Thymus (tissue), 11 donors: ENCODE data around the gene MOXD1. TPM values are rescaled to one million over a fixed set of nuclear protein-coding genes. Genes with fewer than 3 reads are reported as not detected.

ENCODE experiments used
- DNase-seq, 9 donors: peaks; one replicate each; pipeline ENCODE4 v3.0.0-alpha.2; 2013; ENCODE audit warnings: low spot score in 9 of 9, low read depth in 6 of 9, missing footprints in 1 of 9
- H3K27ac ChIP-seq, 2 donors: one replicate each; pipeline ENCODE4 v1.5.1; 2013; ENCODE audit warnings: control low read depth in 1 of 2, low read depth in 1 of 2, low read length in 1 of 2, mild to moderate bottlenecking in 1 of 2, moderate library complexity in 1 of 2
- H3K27me3 ChIP-seq, 2 donors: one replicate each; pipeline ENCODE4 v1.5.1; 2013; ENCODE audit warnings: low read length in 1 of 2; ENCODE audit not compliant: control insufficient read depth in 2 of 2, insufficient read depth in 1 of 2
- H3K36me3 ChIP-seq, 2 donors: one replicate each; pipeline ENCODE4 v1.5.1; 2013; ENCODE audit warnings: low read length in 1 of 2, mild to moderate bottlenecking in 1 of 2, moderate library complexity in 1 of 2; ENCODE audit not compliant: control insufficient read depth in 2 of 2, insufficient read depth in 2 of 2
- H3K4me1 ChIP-seq, 2 donors: one replicate each; pipeline ENCODE4 v1.5.1; 2013; ENCODE audit warnings: low read length in 2 of 2; ENCODE audit not compliant: control insufficient read depth in 2 of 2, insufficient read depth in 2 of 2
- H3K4me3 ChIP-seq, 2 donors: one replicate each; pipeline ENCODE4 v1.5.1; 2013; ENCODE audit warnings: low read length in 2 of 2, control low read depth in 1 of 2, mild to moderate bottlenecking in 1 of 2
- H3K9me3 ChIP-seq, 2 donors: one replicate each; pipeline ENCODE4 v1.5.1; 2013; ENCODE audit warnings: low read length in 1 of 2, mild to moderate bottlenecking in 1 of 2; ENCODE audit not compliant: control insufficient read depth in 2 of 2, insufficient read depth in 1 of 2
- WGBS: extraction: QIAGEN DNeasy Blood & Tissue Kit; methylation state at CpG from one replicate; pipeline ENCODE4 v1.1.7; 2013; 5-methylcytosine and 5-hydroxymethylcytosine counted together
- polyA plus RNA-seq: library from polyadenylated mRNA; stranded (reverse); fragments of 200-250 nt; gene quantifications from one replicate; pipeline ENCODE4 v1.2.3, GENCODE V29; 2013
- total RNA-seq: library from RNA; stranded (reverse); fragments of 120-200 nt; gene quantifications from one replicate; pipeline ENCODE4 v1.2.4, GENCODE V29; 2013
- donor health status: healthy.

MOXD1 gene
- total and polyA plus RNA-seq, 2 donors = 1.9 to 3.2 TPM

DNA sequence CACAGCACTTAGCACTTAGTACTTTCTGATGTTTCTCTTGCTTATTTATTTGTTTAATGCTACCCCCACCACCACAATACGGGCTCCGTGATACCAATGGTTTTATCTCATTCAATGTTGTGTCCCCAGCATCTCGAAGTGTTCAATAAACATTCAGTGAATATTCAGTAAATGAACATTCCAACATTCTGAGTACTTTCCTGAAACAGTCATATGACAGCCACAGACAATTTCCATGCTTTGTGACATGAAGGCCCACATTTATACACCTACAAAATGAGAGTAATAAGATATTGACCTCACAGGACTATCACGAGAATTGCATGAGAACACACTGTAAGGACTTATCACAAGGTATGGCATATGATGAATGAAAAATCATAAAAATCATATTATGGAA, 10.8 kb downstream of the MOXD1 start:
- Histone ChIP-seq H3K27ac (no peak overlapping the region), H3K36me3 (no peaks in the 10 kb centered on the region), H3K4me1 (no peaks in the 10 kb centered on the region), H3K9me3 (peaks cover 0 to 3% of the 10 kb centered on the region in 2 donors), H3K4me3 (no peak overlapping the region), H3K27me3 (no peaks in the 10 kb centered on the region)
- WGBS = 89% methylated on average over 4 of the region's 4 CpGs
- no peak for DNase-seq

DNA sequence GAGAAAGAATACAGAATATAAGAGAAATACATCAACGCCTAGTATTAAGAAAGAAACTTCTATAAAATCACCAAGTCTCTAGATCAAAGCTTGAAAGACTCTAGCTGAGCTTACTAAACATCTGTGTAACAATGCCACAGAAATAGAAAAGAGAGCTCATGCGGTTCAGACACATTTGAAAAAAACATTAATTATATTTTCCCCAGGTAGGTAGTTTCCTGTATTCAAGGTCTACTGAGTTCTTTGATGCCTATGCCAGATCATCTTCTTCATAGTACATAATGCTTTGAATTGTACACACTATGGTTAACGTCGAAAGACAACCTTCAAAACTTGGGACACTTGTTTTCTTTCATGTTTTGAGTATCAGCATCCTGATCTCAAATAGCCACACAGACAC, 11.3 kb downstream of the MOXD1 start:
- H3K27ac ChIP-seq = no peak overlapping the region
- DNase-seq = no peak
- H3K4me1 ChIP-seq = no peaks in the 10 kb centered on the region
- WGBS = 93% methylated on average over 4 of the region's 4 CpGs
- peaks cover 0 to 3% of the 10 kb centered on the region in 2 donors for H3K9me3 ChIP-seq
- no peak overlapping the region for H3K4me3 ChIP-seq
- H3K36me3 ChIP-seq = no peaks in the 10 kb centered on the region
- no peaks in the 10 kb centered on the region for H3K27me3 ChIP-seq

DNA sequence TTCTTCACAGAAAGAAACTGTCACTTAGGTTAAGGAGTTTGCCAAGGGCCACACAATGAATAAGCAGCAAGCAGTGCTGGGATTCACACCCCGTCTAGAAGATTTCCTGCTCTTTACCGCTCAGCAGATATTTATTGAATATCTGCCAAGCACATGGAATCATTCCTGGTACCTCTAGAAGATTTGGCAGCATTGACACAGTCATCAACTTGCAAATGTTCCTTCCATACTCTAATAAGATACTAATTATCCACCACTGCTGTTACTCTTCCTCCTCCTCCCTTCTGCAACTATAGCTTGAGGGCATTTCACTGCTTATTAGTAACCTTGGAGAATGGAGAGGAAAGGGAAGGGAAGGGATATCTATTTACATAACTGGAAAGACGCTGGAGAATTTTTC, 13.0 kb downstream of the MOXD1 start:
- Histone ChIP-seq H3K36me3 (no peaks in the 10 kb centered on the region), H3K27me3 (no peaks in the 10 kb centered on the region), H3K4me1 (no peaks in the 10 kb centered on the region), H3K27ac (no peak overlapping the region), H3K9me3 (no peaks in the 10 kb centered on the region), H3K4me3 (no peak overlapping the region)
- WGBS = 86% methylated on average over 3 of the region's 3 CpGs
- no peak for DNase-seq

GRCh38 chr6:132382630-132383175, 18.6 kb downstream of the MOXD1 start:
- Histone ChIP-seq H3K36me3 (no peaks in the 10 kb centered on the region), H3K27ac (no peak overlapping the region), H3K4me1 (no peaks in the 10 kb centered on the region), H3K9me3 (no peaks in the 10 kb centered on the region), H3K27me3 (no peaks in the 10 kb centered on the region), H3K4me3 (no peak overlapping the region)
- WGBS = 71% methylated on average over 3 of the region's 3 CpGs
- no peak for DNase-seq

DNA sequence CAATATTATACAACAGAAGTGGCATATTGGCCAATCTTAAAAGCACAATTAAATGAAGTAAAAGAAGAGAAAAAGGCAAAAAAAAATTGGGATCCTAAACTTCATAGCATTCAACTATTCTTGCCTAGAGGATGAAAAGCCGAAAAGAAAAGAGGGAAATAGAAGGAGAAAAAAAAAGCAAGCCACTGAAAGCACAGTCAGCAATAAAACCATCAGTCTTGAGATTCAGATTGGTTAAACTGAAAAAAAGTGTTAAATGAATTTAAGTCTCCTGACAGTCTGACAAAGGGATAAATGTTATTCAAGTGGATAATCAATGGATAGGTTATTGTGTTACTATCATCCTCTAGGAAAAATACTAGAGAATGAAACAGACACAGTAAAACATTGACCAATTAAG, 19.9 kb downstream of the MOXD1 start:
- no peak overlapping the region for H3K4me3 ChIP-seq
- no peaks in the 10 kb centered on the region for H3K9me3 ChIP-seq
- no peak overlapping the region for H3K27ac ChIP-seq
- DNase-seq = no peak
- H3K4me1 ChIP-seq = no peaks in the 10 kb centered on the region
- WGBS = 88% methylated on average over 1 of the region's 1 CpG
- H3K36me3 ChIP-seq = no peaks in the 10 kb centered on the region
- H3K27me3 ChIP-seq = no peaks in the 10 kb centered on the region

- H3K27ac ChIP-seq = no peak overlapping the region
- no peaks in the 10 kb centered on the region for H3K36me3 ChIP-seq
- H3K4me3 ChIP-seq = no peak overlapping the region
- no peaks in the 10 kb centered on the region for H3K4me1 ChIP-seq
- DNase-seq = no peak
- no peaks in the 10 kb centered on the region for H3K27me3 ChIP-seq
- no peaks in the 10 kb centered on the region for H3K9me3 ChIP-seq
- 97% methylated on average over 3 of the region's 3 CpGs for WGBS
Observed at GRCh38 chr6:132380358-132381029, 20.8 kb downstream of the MOXD1 start.

GRCh38 chr6:132369526-132369925, 31.7 kb downstream of the MOXD1 start:
- 97% methylated on average over 4 of the region's 4 CpGs for WGBS
- Histone ChIP-seq H3K9me3 (no peaks in the 10 kb centered on the region), H3K4me1 (no peaks in the 10 kb centered on the region), H3K27ac (no peak overlapping the region), H3K4me3 (no peak overlapping the region), H3K27me3 (no peaks in the 10 kb centered on the region), H3K36me3 (no peaks in the 10 kb centered on the region)
- no peak for DNase-seq

GRCh38 chr6:132368916-132369481, 32.3 kb downstream of the MOXD1 start:
- no peaks in the 10 kb centered on the region for H3K27me3 ChIP-seq
- H3K36me3 ChIP-seq = no peaks in the 10 kb centered on the region
- no peak overlapping the region for H3K27ac ChIP-seq
- no peaks in the 10 kb centered on the region for H3K4me1 ChIP-seq
- 95% methylated on average over 7 of the region's 7 CpGs for WGBS
- DNase-seq = no peak
- no peak overlapping the region for H3K4me3 ChIP-seq
- H3K9me3 ChIP-seq = no peaks in the 10 kb centered on the region

DNA sequence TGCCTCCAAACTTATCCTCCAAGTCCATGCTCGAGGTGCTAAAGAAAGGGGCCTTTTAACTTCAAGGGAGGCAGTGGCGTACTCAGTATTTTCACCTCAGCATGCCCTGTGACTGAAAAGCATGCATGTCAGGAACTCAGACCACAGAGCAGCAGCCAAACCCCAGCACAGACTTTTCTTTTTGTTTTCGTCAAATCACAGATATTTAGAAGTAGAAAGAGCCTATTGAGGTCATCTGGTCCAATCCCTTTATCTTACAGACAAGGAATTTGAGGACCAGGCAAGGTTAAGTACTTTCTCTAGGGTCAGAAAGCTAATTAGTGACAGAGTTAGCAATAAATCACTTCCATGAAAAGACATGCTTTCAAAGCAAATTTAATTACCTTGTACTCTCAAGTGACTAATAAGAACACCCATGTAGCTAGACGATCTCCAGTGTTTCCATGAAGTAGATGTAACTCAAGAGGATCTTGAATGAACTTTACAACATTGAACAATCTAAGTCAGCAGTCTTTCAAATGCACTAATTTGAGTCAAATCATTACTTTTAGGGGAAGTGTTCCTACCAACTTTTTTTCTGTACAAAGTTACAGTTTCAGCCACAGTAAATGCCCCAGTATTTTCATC, 35.9 kb downstream of the MOXD1 start:
- no peaks in the 10 kb centered on the region for H3K27me3 ChIP-seq
- H3K4me3 ChIP-seq = no peak overlapping the region
- 82% methylated on average over 4 of the region's 4 CpGs for WGBS
- H3K27ac ChIP-seq = no peak overlapping the region
- no peaks in the 10 kb centered on the region for H3K36me3 ChIP-seq
- no peaks in the 10 kb centered on the region for H3K9me3 ChIP-seq
- DNase-seq = peak in 1 of 9 donors; percentile 25
- no peaks in the 10 kb centered on the region for H3K4me1 ChIP-seq
